Activated naive CD8-positive, alpha-beta T cell treated with anti-CD3 and anti-CD28 coated beads, Interleukin-2, amount 50 U/mL, for 24 hours (primary cell): Measurements from ENCODE around the gene SVIL.
"Not testable (repeated sequence)": the region's sequence is repeated elsewhere in the genome, so short reads cannot be mapped to it uniquely, and the experiment has no call there.

Experiments used
- ATAC-seq: fragments of 150-1000 bp; cut with Tn5 transposase; one replicate; pipeline ENCODE4 v1.10.0; 2021
- DNase-seq: peaks from one replicate; pipeline ENCODE4 v3.0.0; 2021
- H3K27ac Mint-ChIP-seq: one replicate; pipeline ENCODE4 v1.8.0; 2021; ENCODE audit warnings: mild to moderate bottlenecking, mixed read lengths
- H3K27me3 Mint-ChIP-seq: one replicate; pipeline ENCODE4 v1.8.0; 2021; ENCODE audit warnings: mixed read lengths
- H3K36me3 Mint-ChIP-seq: one replicate; pipeline ENCODE4 v1.8.0; 2021; ENCODE audit warnings: low read depth, mixed read lengths
- H3K4me1 Mint-ChIP-seq: one replicate; pipeline ENCODE4 v1.8.0; 2021; ENCODE audit warnings: mixed read lengths
- H3K4me3 Mint-ChIP-seq: one replicate; pipeline ENCODE4 v1.8.0; 2021; ENCODE audit warnings: mild to moderate bottlenecking, moderate library complexity, mixed read lengths
- H3K9me3 Mint-ChIP-seq: one replicate; pipeline ENCODE4 v1.8.0; 2021; ENCODE audit warnings: mixed read lengths

Gene SVIL

DNA sequence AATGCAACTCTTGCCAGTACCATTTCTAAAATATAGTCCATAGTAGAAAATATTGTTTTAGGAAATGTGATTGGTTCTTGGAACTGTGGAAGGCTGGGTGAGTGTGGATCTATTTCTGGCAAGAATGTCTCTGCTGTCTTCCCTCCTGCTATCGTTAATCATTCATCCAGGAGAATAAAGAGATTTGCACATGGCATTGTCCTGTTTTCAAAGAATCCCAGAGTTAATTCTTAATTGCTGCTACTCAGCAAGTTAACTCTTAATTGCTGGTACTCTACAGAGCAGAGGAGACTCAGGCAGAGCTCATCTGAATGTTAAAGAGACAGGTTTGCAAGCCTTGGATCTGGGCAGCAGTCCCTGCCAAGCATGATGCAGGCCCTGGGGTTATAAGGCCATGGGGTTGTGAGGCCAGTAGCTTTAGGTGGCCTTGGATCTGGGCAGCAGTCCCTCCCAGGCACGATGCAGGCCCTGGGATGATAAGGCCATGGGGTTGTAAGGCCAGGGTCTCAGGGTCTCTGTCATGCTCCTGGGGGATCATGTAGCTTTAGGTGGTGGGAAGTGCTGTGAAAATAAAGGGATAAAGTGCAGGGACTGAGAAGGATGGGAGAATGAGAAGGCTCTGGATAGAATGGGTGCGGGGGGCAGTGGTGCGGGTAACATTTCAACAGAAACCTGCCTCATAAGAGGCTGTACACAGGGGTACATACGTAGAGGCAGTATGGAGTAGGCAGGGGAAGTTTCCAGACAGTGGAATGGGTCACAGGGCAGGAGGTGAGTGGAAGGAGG lies 162.3 kb downstream of the SVIL start:
- Mint-ChIP-seq H3K4me1 (peaks cover 26% of the 10 kb centered on the region), H3K27me3 (no peaks in the 10 kb centered on the region), H3K4me3 (no peak overlapping the region), H3K9me3 (no peaks in the 10 kb centered on the region), H3K27ac (no peak overlapping the region), H3K36me3 (peaks cover 29% of the 10 kb centered on the region)
- ATAC-seq (no peak), DNase-seq (no peak)

GRCh38 chr10:29471544-29471859 lies 163.3 kb downstream of the SVIL start:
- ATAC-seq (peak; percentile 37), DNase-seq (no peak)
- H3K4me3 Mint-ChIP-seq, result no peak overlapping the region
- H3K9me3 Mint-ChIP-seq, result no peaks in the 10 kb centered on the region
- H3K4me1 Mint-ChIP-seq, result peaks cover 26% of the 10 kb centered on the region
- H3K27me3 Mint-ChIP-seq, result no peaks in the 10 kb centered on the region
- peaks cover 29% of the 10 kb centered on the region for H3K36me3 Mint-ChIP-seq
- peak overlapping the region; percentile 38 for H3K27ac Mint-ChIP-seq

DNA sequence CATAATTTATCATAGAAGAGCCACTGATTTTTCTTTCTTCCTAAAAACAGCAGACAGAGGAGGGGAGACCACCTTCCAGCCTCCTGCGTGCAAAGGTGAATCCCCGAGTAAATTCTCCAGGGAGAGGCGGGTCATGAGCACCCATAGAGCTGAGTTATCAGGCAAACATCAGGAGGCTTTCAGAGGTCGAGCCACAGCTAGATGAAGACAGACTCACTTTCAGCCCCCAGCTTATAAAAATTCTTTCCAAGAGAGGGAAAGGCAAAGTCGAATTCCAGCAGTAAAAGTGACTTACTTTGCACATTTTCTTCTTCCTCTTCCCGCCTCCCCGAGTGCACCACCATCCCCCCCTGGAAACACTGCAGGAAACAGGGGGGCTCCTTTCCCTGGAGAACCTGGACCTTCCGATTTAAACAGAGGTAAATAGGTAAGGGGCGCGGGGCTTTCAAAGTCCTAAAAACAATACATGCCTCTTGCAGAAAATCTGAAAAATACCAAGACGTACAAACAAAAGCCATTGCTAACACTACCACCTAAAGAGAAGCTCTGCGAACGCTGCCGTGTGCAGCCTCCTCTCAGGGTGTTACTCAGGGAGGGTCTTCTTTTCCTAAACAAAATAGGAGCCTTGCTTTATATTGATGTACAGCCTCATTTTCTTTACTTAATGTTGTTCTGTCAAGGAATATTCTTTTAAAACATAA lies 163.8 kb downstream of the SVIL start:
- peaks cover 29% of the 10 kb centered on the region for H3K36me3 Mint-ChIP-seq
- no peak for ATAC-seq
- peak overlapping the region; percentile 56 for H3K27ac Mint-ChIP-seq
- DNase-seq, result no peak
- H3K4me3 Mint-ChIP-seq, result no peak overlapping the region
- no peaks in the 10 kb centered on the region for H3K9me3 Mint-ChIP-seq
- H3K27me3 Mint-ChIP-seq, result no peaks in the 10 kb centered on the region
- H3K4me1 Mint-ChIP-seq, result peaks cover 26% of the 10 kb centered on the region

GRCh38 chr10:29470355-29470705 lies 164.4 kb downstream of the SVIL start:
- Mint-ChIP-seq H3K27me3 (no peaks in the 10 kb centered on the region), H3K4me1 (peaks cover 26% of the 10 kb centered on the region), H3K36me3 (peaks cover 35% of the 10 kb centered on the region), H3K27ac (peak overlapping the region; percentile 56), H3K9me3 (no peaks in the 10 kb centered on the region), H3K4me3 (no peak overlapping the region)
- DNase-seq, result peak; percentile 44
- ATAC-seq, result no peak

- no peak for DNase-seq
- H3K27me3 Mint-ChIP-seq, result no peaks in the 10 kb centered on the region
- no peak overlapping the region for H3K27ac Mint-ChIP-seq
These were observed 165.1 kb downstream of the SVIL start for GRCh38 chr10:29469481-29470354.

GRCh38 chr10:29465384-29465783 lies 169.4 kb downstream of the SVIL start:
- peaks cover 52% of the 10 kb centered on the region for H3K36me3 Mint-ChIP-seq
- H3K27ac Mint-ChIP-seq, result no peak overlapping the region
- H3K4me3 Mint-ChIP-seq, result no peak overlapping the region
- peaks cover 11% of the 10 kb centered on the region for H3K9me3 Mint-ChIP-seq
- H3K27me3 Mint-ChIP-seq, result no peaks in the 10 kb centered on the region
- ATAC-seq (no peak), DNase-seq (no peak)
- H3K4me1 Mint-ChIP-seq, result peaks cover 6% of the 10 kb centered on the region

More at GRCh38 chr10:29469481-29470354, 165.1 kb downstream of the SVIL start:
- Mint-ChIP-seq H3K9me3 (no peaks in the 10 kb centered on the region), H3K4me1 (peaks cover 26% of the 10 kb centered on the region), H3K4me3 (no peak overlapping the region), H3K36me3 (peaks cover 40% of the 10 kb centered on the region)
- no peak for ATAC-seq

DNA sequence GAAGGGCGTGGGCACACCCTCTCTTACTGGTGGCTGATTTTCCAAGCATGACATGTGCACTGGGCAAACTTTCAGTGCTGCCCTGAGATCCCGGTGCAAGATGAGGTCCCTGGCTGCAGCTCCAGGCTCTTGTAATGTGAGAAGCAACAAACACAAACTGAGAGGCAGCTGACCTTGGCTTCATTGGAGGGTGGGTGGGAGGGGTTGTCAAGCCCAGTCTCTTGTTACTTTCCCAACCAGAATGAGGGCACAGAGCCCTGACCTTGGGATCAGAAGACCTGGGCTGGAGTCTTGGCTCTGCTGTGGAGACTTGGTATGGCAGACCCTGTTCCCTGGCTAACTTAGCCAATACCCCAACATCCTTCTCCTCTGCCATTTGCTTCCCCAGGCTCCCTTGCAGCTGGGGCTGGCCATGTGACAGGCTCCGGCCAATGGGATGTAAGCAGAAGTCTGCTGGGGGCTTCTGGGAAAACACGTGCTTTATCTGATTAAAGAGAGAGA lies 170.1 kb downstream of the SVIL start:
- peaks cover 53% of the 10 kb centered on the region for H3K36me3 Mint-ChIP-seq
- not testable (repeated sequence) for H3K4me3 Mint-ChIP-seq, H3K27ac Mint-ChIP-seq, ATAC-seq, H3K27me3 Mint-ChIP-seq, H3K4me1 Mint-ChIP-seq, DNase-seq
- H3K9me3 Mint-ChIP-seq, result peaks cover 13% of the 10 kb centered on the region

DNA sequence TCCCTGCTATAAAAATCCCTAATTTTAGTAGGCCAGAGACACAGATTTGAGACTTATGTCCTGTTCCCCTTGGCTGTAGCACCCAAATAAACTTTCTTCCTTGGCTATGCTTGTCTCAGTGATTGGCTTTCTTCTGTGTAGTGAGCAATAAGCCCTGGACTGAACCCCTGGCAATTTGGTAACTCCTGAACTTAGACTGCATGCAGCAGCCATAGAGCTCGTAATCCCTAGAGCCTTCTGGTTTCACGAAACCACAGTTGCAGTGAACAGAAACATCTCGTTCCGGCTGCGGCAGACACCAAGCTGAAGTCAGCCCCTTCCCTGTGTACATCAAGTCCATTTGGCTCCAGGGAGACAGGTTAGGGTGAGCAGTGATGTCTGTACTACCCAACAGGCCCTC lies 173.7 kb downstream of the SVIL start:
- no peak for DNase-seq
- H3K27ac Mint-ChIP-seq, result no peak overlapping the region
- H3K36me3 Mint-ChIP-seq, result peaks cover 49% of the 10 kb centered on the region
- peaks cover 13% of the 10 kb centered on the region for H3K9me3 Mint-ChIP-seq
- H3K4me3 Mint-ChIP-seq, result no peak overlapping the region
- H3K27me3 Mint-ChIP-seq, result no peaks in the 10 kb centered on the region
- no peak for ATAC-seq
- H3K4me1 Mint-ChIP-seq, result peaks cover 6% of the 10 kb centered on the region

- Mint-ChIP-seq H3K9me3 (peaks cover 13% of the 10 kb centered on the region), H3K36me3 (peaks cover 41% of the 10 kb centered on the region)
- DNase-seq, H3K4me1 Mint-ChIP-seq, ATAC-seq, H3K27ac Mint-ChIP-seq, H3K27me3 Mint-ChIP-seq, H3K4me3 Mint-ChIP-seq: not testable (repeated sequence)
These were observed 176.6 kb downstream of the SVIL start for GRCh38 chr10:29458190-29458589.

DNA sequence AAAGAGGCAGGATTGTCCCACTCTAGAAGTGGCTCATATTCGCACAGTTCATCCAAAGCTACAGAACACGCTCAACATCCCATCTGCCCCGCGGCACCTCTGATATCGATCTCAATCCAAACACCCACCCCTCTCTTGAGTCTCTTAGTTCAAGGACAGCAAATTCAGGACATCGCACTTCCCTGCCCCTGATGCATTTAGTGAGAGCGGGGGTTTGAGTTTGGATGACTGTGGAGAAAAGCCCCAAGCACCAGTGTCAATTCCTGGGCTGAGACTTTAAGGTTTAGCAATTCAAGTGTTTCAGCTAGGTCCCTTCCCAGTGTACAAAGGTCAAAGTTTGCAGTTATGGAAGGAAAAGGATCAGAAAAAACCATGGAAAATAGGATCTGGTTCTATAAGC lies 179.7 kb downstream of the SVIL start:
- no peaks in the 10 kb centered on the region for H3K27me3 Mint-ChIP-seq
- no peak for DNase-seq
- no peak overlapping the region for H3K27ac Mint-ChIP-seq
- no peak overlapping the region for H3K4me3 Mint-ChIP-seq
- peaks cover 6% of the 10 kb centered on the region for H3K4me1 Mint-ChIP-seq
- ATAC-seq, result no peak
- no peaks in the 10 kb centered on the region for H3K9me3 Mint-ChIP-seq
- H3K36me3 Mint-ChIP-seq, result peaks cover 16% of the 10 kb centered on the region

- Mint-ChIP-seq H3K4me3 (no peak overlapping the region), H3K36me3 (peaks cover 10% of the 10 kb centered on the region), H3K27ac (no peak overlapping the region), H3K9me3 (no peaks in the 10 kb centered on the region), H3K27me3 (no peaks in the 10 kb centered on the region), H3K4me1 (peaks cover 3% of the 10 kb centered on the region)
- no peak for ATAC-seq
- no peak for DNase-seq
These were observed 180.5 kb downstream of the SVIL start for GRCh38 chr10:29454250-29454649.

DNA sequence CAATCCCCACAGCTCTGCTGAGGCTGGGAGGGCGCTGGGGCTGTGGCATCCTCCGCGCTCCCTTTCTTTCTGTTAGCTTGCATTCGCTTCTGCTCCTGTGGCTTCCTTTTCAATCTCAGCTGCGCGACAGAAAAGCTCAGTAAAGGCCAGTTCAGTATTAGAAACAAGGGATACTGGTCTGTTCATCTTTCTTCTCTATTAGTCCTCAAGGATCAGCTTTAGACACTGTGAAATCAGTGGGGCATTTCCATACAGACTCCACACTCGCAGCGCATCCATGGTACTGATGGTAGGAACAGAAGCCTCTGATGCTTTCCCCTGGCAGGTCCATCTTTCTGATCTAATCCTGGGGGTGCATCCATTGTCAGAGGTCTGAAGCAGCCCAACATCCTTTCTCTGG lies 182.2 kb downstream of the SVIL start:
- H3K9me3 Mint-ChIP-seq, result no peaks in the 10 kb centered on the region
- H3K4me1 Mint-ChIP-seq, result peaks cover 6% of the 10 kb centered on the region
- no peak overlapping the region for H3K27ac Mint-ChIP-seq
- H3K4me3 Mint-ChIP-seq, result no peak overlapping the region
- H3K36me3 Mint-ChIP-seq, result peaks cover 10% of the 10 kb centered on the region
- DNase-seq (no peak), ATAC-seq (no peak)
- H3K27me3 Mint-ChIP-seq, result no peaks in the 10 kb centered on the region

GRCh38 chr10:29451946-29452345 lies 182.8 kb downstream of the SVIL start:
- DNase-seq (no peak), ATAC-seq (no peak)
- Mint-ChIP-seq H3K27ac (no peak overlapping the region), H3K4me3 (no peak overlapping the region), H3K27me3 (no peaks in the 10 kb centered on the region), H3K9me3 (no peaks in the 10 kb centered on the region), H3K4me1 (peaks cover 6% of the 10 kb centered on the region), H3K36me3 (peaks cover 10% of the 10 kb centered on the region)

GRCh38 chr10:29450405-29450804 lies 184.4 kb downstream of the SVIL start:
- Mint-ChIP-seq H3K27ac (no peak overlapping the region), H3K4me1 (peaks cover 18% of the 10 kb centered on the region), H3K4me3 (no peak overlapping the region), H3K27me3 (no peaks in the 10 kb centered on the region), H3K9me3 (no peaks in the 10 kb centered on the region), H3K36me3 (peaks cover 5% of the 10 kb centered on the region)
- DNase-seq (no peak), ATAC-seq (no peak)
